Measurements from ENCODE around the gene RPS27. TPM values are rescaled to one million over a fixed set of nuclear protein-coding genes. Genes with fewer than 3 reads are reported as not detected.
A peak's percentile ranks its signal among the peaks of the same experiment; 100 is the strongest.

RPS27 gene
- total RNA-seq, result 1,000 to 10,000 TPM; 1,861 to 1,992 TPM

- peak within 1 kb of the TSS; percentile 99 for H3K27ac Mint-ChIP-seq
- CTCF ChIA-PET, result interaction anchor here (1.0 to 1.9 kb wide), 5 partner anchors 13 to 458 kb away, joined by 3 to 10 read pairs (median 4); partner anchors contain the start of genes GATAD2B and JTB
- H3K27me3 Mint-ChIP-seq, result peaks cover 3% of the 10 kb centered on the region
- intact Hi-C loops (cut with micrococcal nuclease), result loop anchor here (1.0 to 10.0 kb wide), 10 partner anchors 13 to 320 kb away; partner anchors contain the start of genes CREB3L4, CRTC2, HAX1 and ILF2
- POLR2A ChIA-PET, result interaction anchor here (0.5 to 3.1 kb wide), 30 partner anchors 10 to 459 kb away, joined by 3 to 23 read pairs (median 4); partner anchors contain the start of genes CHTOP, CREB3L4, CRTC2 and DENND4B
- H3K4me1 Mint-ChIP-seq (ENCODE audit: low read depth), result peaks cover 45% of the 10 kb centered on the region
- H3K4me3 Mint-ChIP-seq, result peak within 1 kb of the TSS; percentile 97
- H3K36me3 Mint-ChIP-seq, result peaks cover 42% of the 10 kb centered on the region
- no peaks in the 10 kb centered on the region for H3K9me3 Mint-ChIP-seq
- peak; percentile 93 for DNase-seq
Observed at GRCh38 chr1:153990468-153991150, at the start of gene RPS27. Gene RPS27 (plus strand): TSS chr1:153990762. CDS start chr1:153990797, 35 bp downstream.

GRCh38 chr1:153941826-153942725 lies 48.5 kb upstream of the RPS27 start:
- ChIA-PET CTCF (no interaction called here), POLR2A (interaction anchor here (0.6 to 1.3 kb wide), 2 partner anchors 20 to 636 kb away, joined by 3 to 4 read pairs; no protein-coding TSS in a partner anchor)
- H3K27me3 Mint-ChIP-seq, result no peaks in the 10 kb centered on the region
- no peak overlapping the region for H3K27ac Mint-ChIP-seq
- no peaks in the 10 kb centered on the region for H3K9me3 Mint-ChIP-seq
- peaks cover 40% of the 10 kb centered on the region for H3K36me3 Mint-ChIP-seq
- peaks cover 25% of the 10 kb centered on the region for H3K4me1 Mint-ChIP-seq (ENCODE audit: low read depth)
- no peak for DNase-seq
- no peak overlapping the region for H3K4me3 Mint-ChIP-seq
- intact Hi-C loops (cut with micrococcal nuclease), result no loop called here

DNA sequence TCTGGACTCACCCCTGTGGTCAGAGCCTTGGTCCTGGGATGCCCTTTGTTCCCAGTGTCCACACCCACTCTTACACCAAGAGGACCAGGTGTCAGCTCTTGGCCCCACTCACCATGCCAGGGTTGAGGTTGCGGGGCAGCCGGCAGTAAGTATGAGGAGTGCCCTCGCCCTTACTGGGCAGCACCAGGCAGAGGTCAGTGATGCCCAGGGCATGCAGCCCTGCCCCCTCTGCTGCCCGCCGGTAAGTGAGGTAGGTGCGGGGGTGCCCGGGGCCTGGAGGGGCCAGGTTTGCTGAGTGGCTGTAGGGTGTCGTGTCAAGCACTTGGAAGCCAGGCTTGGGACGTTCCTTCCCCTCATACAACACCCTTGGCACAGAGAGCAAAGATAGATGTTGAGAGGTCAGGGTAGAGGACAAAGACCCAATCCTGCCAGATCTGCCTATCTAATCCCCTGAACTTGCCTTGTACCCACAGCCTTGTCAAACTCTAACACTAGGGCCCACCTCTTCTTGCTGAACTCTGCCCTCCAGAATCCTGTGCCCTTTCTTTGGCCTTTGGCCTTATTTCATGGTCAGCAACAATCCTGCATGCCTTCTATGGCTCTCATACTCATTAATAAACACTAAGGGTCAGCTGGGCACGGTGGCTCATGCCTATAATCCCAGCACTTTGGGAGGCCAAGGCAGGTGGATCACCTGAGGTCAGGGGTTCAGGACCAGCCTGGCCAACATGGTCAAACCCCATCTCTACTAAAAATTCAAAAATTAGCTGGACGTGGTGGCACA lies 47.6 kb upstream of the RPS27 start:
- no peaks in the 10 kb centered on the region for H3K27me3 Mint-ChIP-seq
- ChIA-PET CTCF (interaction anchor here (1.0 to 4.3 kb wide), 2 partner anchors 24 to 122 kb away, joined by 3 to 29 read pairs; partner anchors contain the start of gene CREB3L4), POLR2A (interaction anchor here (0.7 to 3.9 kb wide), 4 partner anchors 21 to 34 kb away, joined by 3 to 41 read pairs (median 4); partner anchors contain the start of genes GATAD2B and JTB)
- H3K4me3 Mint-ChIP-seq, result no peak overlapping the region
- H3K27ac Mint-ChIP-seq, result peak overlapping the region; percentile 29
- intact Hi-C loops (cut with micrococcal nuclease), result no loop called here
- DNase-seq, result no peak
- H3K36me3 Mint-ChIP-seq, result peaks cover 32% of the 10 kb centered on the region
- H3K9me3 Mint-ChIP-seq, result no peaks in the 10 kb centered on the region
- H3K4me1 Mint-ChIP-seq (ENCODE audit: low read depth), result peaks cover 25% of the 10 kb centered on the region

GRCh38 chr1:153944005-153944826 lies 46.3 kb upstream of the RPS27 start:
- DNase-seq, result no peak
- no peaks in the 10 kb centered on the region for H3K9me3 Mint-ChIP-seq
- peak overlapping the region; percentile 92 for H3K4me3 Mint-ChIP-seq
- H3K4me1 Mint-ChIP-seq (ENCODE audit: low read depth), result peaks cover 25% of the 10 kb centered on the region
- intact Hi-C loops (cut with micrococcal nuclease), result loop anchor here (2.0 kb wide), 1 partner anchor 139 kb away; no protein-coding TSS in a partner anchor
- ChIA-PET CTCF (interaction anchor here (1.0 to 4.3 kb wide), 8 partner anchors 12 to 147 kb away, joined by 3 to 31 read pairs (median 16); partner anchors contain the start of genes CREB3L4, GATAD2B, RAB13 and RPS27), POLR2A (interaction anchor here (0.6 to 3.9 kb wide), 14 partner anchors 12 to 1977 kb away, joined by 3 to 41 read pairs (median 4); partner anchors contain the start of genes CREB3L4, GATAD2B, JTB and RPS27)
- peak overlapping the region; percentile 97 for H3K27ac Mint-ChIP-seq
- no peaks in the 10 kb centered on the region for H3K27me3 Mint-ChIP-seq
- H3K36me3 Mint-ChIP-seq, result peaks cover 34% of the 10 kb centered on the region

DNA sequence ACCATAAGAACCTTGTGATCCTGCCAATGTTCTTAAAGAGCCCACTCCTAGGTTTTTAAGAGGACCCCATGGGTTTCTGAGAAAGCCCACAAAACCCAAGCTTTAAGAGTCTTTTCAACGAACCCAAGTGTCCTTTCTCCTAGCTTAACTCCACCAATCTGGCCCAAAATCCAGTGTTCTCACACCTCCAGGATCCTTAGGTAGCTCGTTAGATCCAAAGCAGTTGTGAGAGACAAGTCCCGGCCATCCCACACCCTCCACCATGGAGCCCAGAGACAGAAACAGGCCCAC lies 45.8 kb upstream of the RPS27 start:
- Mint-ChIP-seq H3K4me3 (peak overlapping the region; percentile 92), H3K9me3 (no peaks in the 10 kb centered on the region), H3K27ac (peak overlapping the region; percentile 97), H3K4me1 (ENCODE audit: low read depth) (peaks cover 25% of the 10 kb centered on the region), H3K36me3 (peaks cover 35% of the 10 kb centered on the region), H3K27me3 (no peaks in the 10 kb centered on the region)
- intact Hi-C loops (cut with micrococcal nuclease), result loop anchor here (1.0 to 2.0 kb wide), 2 partner anchors 14 to 140 kb away; partner anchors contain the start of gene CRTC2
- ChIA-PET POLR2A (interaction anchor here (0.6 to 3.9 kb wide), 11 partner anchors 11 to 1977 kb away, joined by 3 to 41 read pairs (median 5); partner anchors contain the start of genes CREB3L4, GATAD2B, JTB and RPS27), CTCF (interaction anchor here (1.4 to 4.3 kb wide), 7 partner anchors 12 to 147 kb away, joined by 6 to 31 read pairs (median 18); partner anchors contain the start of genes CREB3L4, GATAD2B, RAB13 and RPS27)
- no peak for DNase-seq

GRCh38 chr1:153945131-153945794 lies 45.3 kb upstream of the RPS27 start:
- POLR2A ChIA-PET, result interaction anchor here (0.6 to 3.9 kb wide), 15 partner anchors 11 to 1976 kb away, joined by 3 to 41 read pairs (median 5); partner anchors contain the start of genes CREB3L4, GATAD2B, JTB and RPS27
- intact Hi-C loops (cut with micrococcal nuclease), result loop anchor here (1.0 to 2.0 kb wide), 2 partner anchors 13 to 140 kb away; partner anchors contain the start of gene CRTC2

DNA sequence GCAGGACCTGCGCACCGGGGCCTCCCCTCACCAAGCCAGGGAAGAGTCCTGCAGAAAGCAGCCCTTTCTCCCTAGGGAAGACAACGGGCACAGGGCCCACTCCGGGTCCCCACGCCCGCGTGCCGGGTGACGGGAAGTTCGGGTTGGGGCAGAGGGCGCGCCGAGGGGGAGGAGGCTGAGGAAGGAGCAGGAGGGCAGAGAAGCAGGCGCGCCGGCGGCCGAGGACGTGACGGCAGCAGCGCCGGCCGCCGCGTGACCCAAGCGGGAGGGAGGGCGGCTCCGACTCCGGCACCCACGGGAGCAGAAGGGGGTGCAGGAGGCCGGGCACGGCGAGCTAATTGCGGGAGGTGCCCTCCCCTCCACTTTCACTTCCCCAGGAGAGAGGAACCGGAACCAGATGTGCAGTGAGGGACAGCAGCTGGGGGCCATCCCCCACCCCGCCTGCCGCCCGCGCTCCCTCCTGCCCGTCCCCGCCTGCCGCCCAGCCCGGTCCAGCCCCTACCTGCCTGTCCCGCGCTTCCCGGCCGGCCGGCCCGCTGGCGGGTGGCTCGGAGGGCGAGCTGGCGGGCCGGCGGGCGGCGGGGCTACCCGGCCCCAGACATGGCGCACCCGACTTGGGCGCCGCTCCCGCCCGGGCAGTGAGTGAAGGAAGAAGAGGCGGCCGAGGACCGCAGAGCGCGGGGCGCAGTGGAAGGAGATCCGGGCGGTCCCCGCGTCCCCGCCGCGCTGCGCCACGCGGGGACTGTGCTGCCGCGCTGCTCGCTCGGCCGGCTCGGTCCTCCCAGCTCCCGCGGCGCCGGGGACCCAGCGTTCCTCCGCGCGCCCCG lies 44.6 kb upstream of the RPS27 start:
- CTCF ChIA-PET, result interaction anchor here (0.6 to 4.3 kb wide), 30 partner anchors 8 to 438 kb away, joined by 3 to 31 read pairs (median 6); partner anchors contain the start of genes CREB3L4, CRTC2, GATAD2B and JTB

More at GRCh38 chr1:153945131-153945794, 45.3 kb upstream of the RPS27 start:
- H3K4me3 Mint-ChIP-seq, result peak overlapping the region; percentile 92
- peak overlapping the region; percentile 97 for H3K27ac Mint-ChIP-seq
- peaks cover 25% of the 10 kb centered on the region for H3K4me1 Mint-ChIP-seq (ENCODE audit: low read depth)
- CTCF ChIA-PET, result interaction anchor here (0.6 to 4.3 kb wide), 14 partner anchors 9 to 148 kb away, joined by 3 to 31 read pairs (median 10); partner anchors contain the start of genes CREB3L4, CRTC2, GATAD2B and RAB13
- peak; percentile 86 for DNase-seq
- no peaks in the 10 kb centered on the region for H3K27me3 Mint-ChIP-seq
- H3K9me3 Mint-ChIP-seq, result no peaks in the 10 kb centered on the region
- peaks cover 36% of the 10 kb centered on the region for H3K36me3 Mint-ChIP-seq

DNA sequence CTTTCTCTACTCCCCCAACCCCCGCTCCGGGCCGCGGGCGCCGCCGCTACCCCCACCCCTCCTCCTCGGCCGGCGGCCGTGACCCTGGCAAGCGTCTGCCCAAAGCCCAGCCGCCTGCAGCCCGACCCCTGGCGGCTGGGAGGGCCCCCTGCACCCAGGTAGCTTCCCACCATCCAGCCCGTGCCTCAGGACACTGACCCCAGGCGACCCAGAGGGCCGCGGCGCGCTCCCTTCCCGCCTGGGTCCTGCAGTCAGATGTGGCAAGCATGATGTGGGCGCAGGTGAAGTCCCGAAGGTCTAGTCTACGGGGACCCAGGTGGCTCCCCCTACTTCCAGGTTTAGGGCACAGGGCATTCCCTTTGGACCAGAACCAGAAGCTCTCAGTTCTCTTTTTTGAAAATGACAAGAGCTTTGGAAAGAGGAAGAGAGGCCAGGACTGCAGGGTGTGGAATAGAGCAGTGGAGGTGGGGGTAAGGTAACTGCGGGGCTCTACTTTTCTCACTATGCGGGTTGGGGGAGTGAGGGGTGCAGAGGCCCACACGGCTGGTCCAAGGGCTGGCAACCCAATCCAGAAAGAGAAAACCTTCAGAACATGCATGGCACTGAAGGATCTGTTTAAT lies 43.8 kb upstream of the RPS27 start, which contains the start of gene DENND4B:
TSS of gene DENND4B (minus strand) at position 97 of the 620 bp plus-strand sequence. CDS start 2,344 bp downstream, outside the sequence.
- Mint-ChIP-seq H3K36me3 (peaks cover 40% of the 10 kb centered on the region), H3K27ac (peak within 1 kb of the TSS; percentile 97), H3K9me3 (no peaks in the 10 kb centered on the region), H3K4me1 (ENCODE audit: low read depth) (peaks cover 25% of the 10 kb centered on the region), H3K27me3 (no peaks in the 10 kb centered on the region), H3K4me3 (peak within 1 kb of the TSS; percentile 92)
- ChIA-PET CTCF (interaction anchor here (0.6 to 4.3 kb wide), 32 partner anchors 8 to 439 kb away, joined by 3 to 31 read pairs (median 4); partner anchors contain the start of genes CREB3L4, CRTC2, JTB and RAB13), POLR2A (interaction anchor here (0.6 to 3.9 kb wide), 12 partner anchors 9 to 171 kb away, joined by 3 to 41 read pairs (median 8); partner anchors contain the start of genes CREB3L4, CRTC2, GATAD2B and RPS27)
- intact Hi-C loops (cut with micrococcal nuclease), result loop anchor here (1.0 kb wide), 2 partner anchors 23 to 149 kb away; no protein-coding TSS in a partner anchor
- DNase-seq, result peak; percentile 83

More for the DNA sequence above, 44.6 kb upstream of the RPS27 start:
- Mint-ChIP-seq H3K4me3 (peak overlapping the region; percentile 92), H3K27me3 (no peaks in the 10 kb centered on the region), H3K36me3 (peaks cover 36% of the 10 kb centered on the region), H3K4me1 (ENCODE audit: low read depth) (peaks cover 25% of the 10 kb centered on the region), H3K27ac (peak overlapping the region; percentile 97), H3K9me3 (no peaks in the 10 kb centered on the region)
- intact Hi-C loops (cut with micrococcal nuclease), result loop anchor here (1.0 to 2.0 kb wide), 4 partner anchors 12 to 149 kb away; partner anchors contain the start of gene CRTC2
- POLR2A ChIA-PET, result interaction anchor here (0.6 to 3.9 kb wide), 14 partner anchors 10 to 171 kb away, joined by 3 to 41 read pairs (median 8); partner anchors contain the start of genes CREB3L4, CRTC2, GATAD2B and JTB
- peak; percentile 81 for DNase-seq

All from activated CD4-positive, alpha-beta memory T cell treated with anti-CD3 and anti-CD28 coated beads for 36 hours (primary cell).